IgD-negative memory B cell (primary cell): ENCODE measurements around the gene ADAMTSL1. TPM values are rescaled to one million over a fixed set of nuclear protein-coding genes. Genes with fewer than 3 reads are reported as not detected.

Experiments
- H3K27ac Mint-ChIP-seq, 3 donors: one replicate each; pipeline ENCODE4 v1.8.0; 2020 to 2022; ENCODE audit warnings: mild to moderate bottlenecking in 3 of 3, mixed read lengths in 3 of 3, moderate library complexity in 1 of 3
- H3K27me3 Mint-ChIP-seq: one replicate; pipeline ENCODE4 v1.8.0; 2021; ENCODE audit warnings: mixed read lengths
- H3K36me3 Mint-ChIP-seq: one replicate; pipeline ENCODE4 v1.8.0; 2020; ENCODE audit warnings: mild to moderate bottlenecking, mixed read lengths
- H3K4me1 Mint-ChIP-seq, 3 donors: one replicate each; pipeline ENCODE4 v1.8.0; 2020 to 2022; ENCODE audit warnings: mixed read lengths in 3 of 3, mild to moderate bottlenecking in 1 of 3
- H3K4me3 Mint-ChIP-seq, 4 donors: one replicate each; pipeline ENCODE4 v1.8.0; 2020 to 2022; ENCODE audit warnings: mild to moderate bottlenecking in 4 of 4, mixed read lengths in 4 of 4, moderate library complexity in 3 of 4
- H3K9me3 Mint-ChIP-seq, 3 donors: one replicate each; pipeline ENCODE4 v1.8.0; 2020 to 2021; ENCODE audit warnings: mixed read lengths in 3 of 3, mild to moderate bottlenecking in 1 of 3
- polyA plus RNA-seq: library from polyadenylated mRNA; unstranded; fragments of 300-500 nt; fragmentation: Illumina TruSeq; gene quantifications from one replicate; pipeline ENCODE4 v1.2.3, GENCODE V29; 2021

Gene ADAMTSL1
- polyA plus RNA-seq, 1 donor from 2014 or later, result not detected

DNA sequence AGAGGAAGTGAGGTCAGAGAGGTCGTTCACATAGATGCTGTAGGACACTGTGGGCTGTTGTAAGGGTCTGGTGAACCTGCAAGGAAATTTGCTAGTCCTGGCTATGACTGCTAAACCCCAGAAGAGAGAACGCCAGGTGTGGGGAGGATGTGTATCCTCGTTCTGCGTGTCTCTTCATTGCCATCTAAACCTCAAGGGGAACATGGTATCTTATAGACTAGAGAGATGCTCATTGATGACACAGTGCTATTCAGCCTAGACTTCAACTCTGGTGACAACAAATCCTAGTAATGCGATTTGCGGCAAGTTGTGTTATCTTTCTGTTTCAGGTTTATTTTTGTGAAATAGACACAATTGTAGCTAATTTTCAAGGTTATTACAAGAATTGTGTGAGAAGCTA is 140.2 kb downstream of the ADAMTSL1 start:
- Mint-ChIP-seq H3K9me3 (peaks cover 0 to 4% (median 0%) of the 10 kb centered on the region in 3 donors), H3K4me1 (no peaks in the 10 kb centered on the region), H3K27ac (peak overlapping the region in 1 of 3 donors; percentile 26), H3K4me3 (no peak overlapping the region), H3K27me3 (no peaks in the 10 kb centered on the region), H3K36me3 (no peaks in the 10 kb centered on the region)

DNA sequence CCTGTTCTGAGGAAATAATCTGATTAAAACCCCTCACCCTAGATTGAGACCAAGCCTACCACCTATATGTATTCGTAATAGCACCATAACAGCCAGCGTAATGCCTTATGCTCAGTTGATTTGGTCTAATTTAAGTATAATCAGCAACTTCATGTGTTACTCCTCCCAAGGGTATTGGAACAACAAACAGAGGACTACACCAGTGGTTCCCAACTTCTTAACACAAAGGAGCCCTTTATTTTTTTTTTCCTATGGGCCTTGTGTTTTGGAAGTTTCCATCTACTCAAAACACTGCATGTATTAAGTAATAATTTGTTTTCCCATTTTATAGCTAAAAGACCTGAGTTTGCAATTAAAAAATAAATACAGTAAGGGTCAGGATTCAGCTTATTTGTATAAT is 140.7 kb downstream of the ADAMTSL1 start:
- H3K4me3 Mint-ChIP-seq, result no peak overlapping the region

DNA sequence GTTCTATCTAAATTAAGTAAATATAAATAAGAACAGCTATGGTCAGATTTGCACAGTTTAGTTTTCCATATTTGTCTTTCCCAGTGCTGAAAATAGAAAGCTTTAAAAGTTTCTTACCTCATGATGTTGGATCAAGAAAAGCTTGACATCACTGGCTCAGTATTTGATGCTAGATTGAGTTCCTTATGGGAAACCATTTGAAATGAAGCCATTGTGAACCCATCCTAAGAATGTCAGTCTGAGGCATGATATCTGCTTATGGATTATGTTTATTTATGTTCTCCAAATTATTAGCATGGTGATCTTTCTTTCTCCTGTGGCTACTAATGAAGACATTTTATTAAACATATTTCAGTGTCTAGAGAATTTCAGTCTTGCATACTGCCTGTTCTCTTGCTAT is 143.0 kb downstream of the ADAMTSL1 start:
- Mint-ChIP-seq H3K36me3 (no peaks in the 10 kb centered on the region), H3K4me1 (peaks cover 0 to 4% (median 0%) of the 10 kb centered on the region in 3 donors)

More for the DNA sequence above, 140.7 kb downstream of the ADAMTSL1 start:
- Mint-ChIP-seq H3K4me1 (no peaks in the 10 kb centered on the region), H3K27ac (no peak overlapping the region), H3K36me3 (no peaks in the 10 kb centered on the region), H3K9me3 (peaks cover 0 to 4% (median 0%) of the 10 kb centered on the region in 3 donors), H3K27me3 (no peaks in the 10 kb centered on the region)

DNA sequence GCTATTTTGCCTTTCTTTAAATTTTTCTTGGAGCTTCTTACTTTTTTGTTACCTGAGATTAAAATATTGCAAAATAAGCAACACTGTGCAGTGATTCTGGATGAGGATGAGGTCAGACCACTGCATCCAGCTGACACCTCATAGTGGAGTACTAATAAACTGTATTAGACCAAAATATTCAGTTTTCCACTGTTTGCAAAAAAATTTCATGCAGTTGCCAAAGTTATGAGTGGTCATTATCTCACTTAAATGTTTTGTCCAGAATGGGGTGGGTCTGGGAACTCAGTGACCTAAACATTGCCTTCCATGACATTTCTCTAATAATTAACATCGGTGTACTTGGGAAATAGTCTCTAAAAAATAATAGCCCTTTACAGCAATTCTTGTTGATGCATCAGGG is 143.8 kb downstream of the ADAMTSL1 start:
- Mint-ChIP-seq H3K27me3 (peaks cover 1% of the 10 kb centered on the region), H3K27ac (no peak overlapping the region), H3K36me3 (no peaks in the 10 kb centered on the region), H3K9me3 (peaks cover 0 to 5% (median 0%) of the 10 kb centered on the region in 3 donors), H3K4me1 (peaks cover 0 to 4% (median 0%) of the 10 kb centered on the region in 3 donors), H3K4me3 (no peak overlapping the region)

More for the DNA sequence above, 143.0 kb downstream of the ADAMTSL1 start:
- Mint-ChIP-seq H3K9me3 (peaks cover 0 to 5% (median 0%) of the 10 kb centered on the region in 3 donors), H3K27me3 (peaks cover 1% of the 10 kb centered on the region), H3K4me3 (no peak overlapping the region), H3K27ac (no peak overlapping the region)

DNA sequence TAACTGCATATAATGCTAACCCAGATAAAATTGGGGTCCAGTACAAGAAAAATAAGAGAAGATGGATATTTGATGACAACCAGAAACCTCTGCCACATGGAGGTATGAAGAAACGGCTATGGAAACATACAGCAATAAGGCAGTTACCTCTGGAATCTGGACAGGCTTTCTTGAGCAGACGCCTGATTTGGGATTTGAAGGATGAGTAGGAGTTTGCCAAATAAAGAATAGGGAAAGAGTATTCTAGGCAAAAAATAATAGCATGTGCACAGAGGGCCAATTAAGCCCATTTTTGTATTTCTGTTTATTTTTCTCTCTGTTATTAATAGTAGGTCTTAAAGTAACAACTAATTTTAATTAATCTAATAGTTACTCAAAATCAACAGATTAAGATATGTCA is 144.9 kb downstream of the ADAMTSL1 start:
- H3K27ac Mint-ChIP-seq, result no peak overlapping the region

DNA sequence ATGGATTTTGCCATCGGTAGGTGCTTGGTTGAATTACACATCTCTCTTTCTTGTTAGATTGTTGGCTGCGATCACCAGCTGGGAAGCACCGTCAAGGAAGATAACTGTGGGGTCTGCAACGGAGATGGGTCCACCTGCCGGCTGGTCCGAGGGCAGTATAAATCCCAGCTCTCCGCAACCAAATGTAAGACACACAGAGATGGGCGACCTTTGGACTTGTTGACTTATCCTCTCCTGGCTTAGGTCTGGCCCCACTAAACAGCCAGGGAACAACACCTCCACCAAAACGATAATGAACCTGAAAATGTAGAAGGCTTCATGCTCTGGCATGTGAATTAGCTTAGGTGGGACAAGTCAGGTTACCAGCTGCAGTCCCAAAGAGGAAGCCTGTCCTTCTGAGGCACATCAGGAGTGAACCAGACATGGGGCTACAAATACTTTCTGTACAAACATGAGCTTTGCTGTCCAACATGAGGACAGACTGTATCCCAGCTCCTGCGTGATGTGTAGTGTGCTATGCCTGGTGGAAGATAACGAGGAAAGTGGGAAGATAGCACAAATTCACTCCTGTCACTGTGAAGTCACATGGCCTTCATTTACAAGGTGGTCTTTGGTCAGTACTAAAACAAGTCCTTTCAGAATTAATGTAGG is 148.4 kb downstream of the ADAMTSL1 start:
- peaks cover 0 to 4% (median 0%) of the 10 kb centered on the region in 3 donors for H3K9me3 Mint-ChIP-seq
- no peak overlapping the region for H3K27ac Mint-ChIP-seq
- H3K4me3 Mint-ChIP-seq, result no peak overlapping the region
- peaks cover 0 to 4% (median 0%) of the 10 kb centered on the region in 3 donors for H3K4me1 Mint-ChIP-seq
- peaks cover 1% of the 10 kb centered on the region for H3K27me3 Mint-ChIP-seq
- no peaks in the 10 kb centered on the region for H3K36me3 Mint-ChIP-seq

More for the DNA sequence above, 144.9 kb downstream of the ADAMTSL1 start:
- Mint-ChIP-seq H3K9me3 (peaks cover 0 to 6% (median 0%) of the 10 kb centered on the region in 3 donors), H3K4me1 (peaks cover 0 to 4% (median 0%) of the 10 kb centered on the region in 3 donors), H3K36me3 (no peaks in the 10 kb centered on the region), H3K27me3 (peaks cover 1% of the 10 kb centered on the region), H3K4me3 (no peak overlapping the region)

DNA sequence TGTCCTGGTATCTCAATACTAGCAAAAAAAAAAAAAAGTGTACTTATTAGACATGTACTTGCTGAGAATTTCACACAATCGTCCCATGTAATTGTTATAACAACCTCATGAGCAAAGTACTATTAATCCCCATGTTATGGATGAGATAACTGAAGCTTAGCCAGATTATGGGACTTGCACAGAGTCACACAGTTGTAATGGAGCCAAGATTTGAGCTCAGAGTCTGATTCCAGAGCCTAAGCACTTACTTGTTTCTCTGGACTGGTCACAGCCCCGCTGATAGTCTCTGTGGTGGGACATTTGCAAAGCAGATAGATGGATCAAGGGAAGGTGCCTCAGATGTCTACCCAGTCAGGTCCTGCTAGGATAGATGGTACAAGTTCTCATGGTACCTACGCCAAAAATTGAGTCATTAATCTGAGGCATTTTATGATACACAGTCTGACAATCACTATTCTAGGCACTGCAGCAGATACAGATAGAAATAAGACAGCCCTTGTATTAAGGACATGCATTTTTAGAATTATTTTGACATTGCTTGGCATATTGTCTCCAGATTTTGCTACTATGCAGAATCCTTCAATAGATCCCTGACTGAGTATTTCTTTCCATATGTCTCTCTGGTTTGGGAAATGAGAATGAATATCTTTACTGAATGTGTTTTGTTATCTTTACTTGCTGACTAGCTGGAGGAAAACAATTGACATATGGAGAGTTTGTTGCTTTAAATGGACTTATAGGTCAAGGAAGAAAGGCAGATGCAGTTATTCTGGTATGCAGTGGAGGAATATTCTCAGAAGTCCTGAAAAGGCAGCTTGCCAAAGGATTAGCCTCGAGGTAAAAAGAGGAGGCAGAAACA is 149.5 kb downstream of the ADAMTSL1 start:
- H3K36me3 Mint-ChIP-seq, result no peaks in the 10 kb centered on the region
- peaks cover 0 to 4% (median 0%) of the 10 kb centered on the region in 3 donors for H3K4me1 Mint-ChIP-seq
- H3K9me3 Mint-ChIP-seq, result peaks cover 0 to 4% (median 0%) of the 10 kb centered on the region in 3 donors
- H3K27me3 Mint-ChIP-seq, result peaks cover 1% of the 10 kb centered on the region
- no peak overlapping the region for H3K4me3 Mint-ChIP-seq
- H3K27ac Mint-ChIP-seq, result no peak overlapping the region

DNA sequence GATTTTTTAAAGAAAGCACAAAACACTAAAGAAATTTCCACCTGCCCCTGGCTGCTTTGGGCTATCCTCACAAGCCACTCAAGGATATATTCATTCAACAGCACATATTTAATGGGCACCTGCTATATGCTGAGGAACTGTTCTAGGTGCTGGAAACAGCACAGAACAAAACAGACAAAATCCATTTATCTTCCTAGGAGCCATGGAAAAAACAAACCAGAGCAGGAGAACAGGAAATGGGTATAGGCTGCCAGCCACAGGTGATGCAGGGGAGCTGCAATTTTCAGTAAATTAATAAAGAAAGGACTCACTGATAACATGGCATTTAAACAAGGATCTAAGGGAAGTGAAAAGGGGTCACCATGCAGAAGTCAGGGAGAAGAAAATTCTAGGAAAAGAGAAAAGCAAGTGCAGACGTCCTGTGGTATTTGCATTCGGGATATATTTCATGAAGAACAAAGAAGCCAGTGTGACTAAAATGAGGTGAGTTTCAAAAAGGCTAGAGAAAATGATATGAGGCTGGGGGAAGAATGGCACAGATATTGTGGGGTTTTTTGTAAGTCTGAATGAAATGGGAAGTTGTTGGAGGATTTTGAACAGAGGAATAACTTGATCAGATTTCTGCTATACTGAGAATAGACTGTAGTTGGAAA is 152.2 kb downstream of the ADAMTSL1 start:
- Mint-ChIP-seq H3K4me3 (no peak overlapping the region), H3K27me3 (peaks cover 1% of the 10 kb centered on the region), H3K36me3 (no peaks in the 10 kb centered on the region), H3K27ac (no peak overlapping the region), H3K4me1 (peaks cover 0 to 4% (median 0%) of the 10 kb centered on the region in 3 donors), H3K9me3 (peaks cover 0 to 4% (median 0%) of the 10 kb centered on the region in 3 donors)

DNA sequence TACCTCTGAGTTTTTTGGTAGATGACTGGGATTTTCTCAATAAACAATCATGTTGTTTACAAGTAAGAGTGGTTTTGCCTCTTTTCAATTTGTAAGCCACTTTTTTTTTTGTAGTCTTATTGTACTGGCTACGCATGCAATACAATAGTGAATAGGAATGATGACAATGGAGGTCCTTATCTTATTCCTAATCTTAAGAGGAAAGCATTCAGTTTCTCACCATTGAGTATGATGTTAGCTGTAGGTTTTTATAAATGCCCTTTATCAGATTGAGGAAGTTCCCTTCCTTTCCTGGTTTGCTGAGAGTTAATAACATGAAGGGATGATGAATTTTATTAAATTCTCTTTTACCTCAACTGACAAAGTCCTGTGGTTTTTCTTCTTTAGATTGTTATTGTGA is 155.2 kb downstream of the ADAMTSL1 start:
- H3K36me3 Mint-ChIP-seq, result no peaks in the 10 kb centered on the region
- H3K4me1 Mint-ChIP-seq, result no peaks in the 10 kb centered on the region
- H3K27me3 Mint-ChIP-seq, result no peaks in the 10 kb centered on the region
- no peak overlapping the region for H3K27ac Mint-ChIP-seq
- H3K4me3 Mint-ChIP-seq, result no peak overlapping the region
- no peaks in the 10 kb centered on the region for H3K9me3 Mint-ChIP-seq

DNA sequence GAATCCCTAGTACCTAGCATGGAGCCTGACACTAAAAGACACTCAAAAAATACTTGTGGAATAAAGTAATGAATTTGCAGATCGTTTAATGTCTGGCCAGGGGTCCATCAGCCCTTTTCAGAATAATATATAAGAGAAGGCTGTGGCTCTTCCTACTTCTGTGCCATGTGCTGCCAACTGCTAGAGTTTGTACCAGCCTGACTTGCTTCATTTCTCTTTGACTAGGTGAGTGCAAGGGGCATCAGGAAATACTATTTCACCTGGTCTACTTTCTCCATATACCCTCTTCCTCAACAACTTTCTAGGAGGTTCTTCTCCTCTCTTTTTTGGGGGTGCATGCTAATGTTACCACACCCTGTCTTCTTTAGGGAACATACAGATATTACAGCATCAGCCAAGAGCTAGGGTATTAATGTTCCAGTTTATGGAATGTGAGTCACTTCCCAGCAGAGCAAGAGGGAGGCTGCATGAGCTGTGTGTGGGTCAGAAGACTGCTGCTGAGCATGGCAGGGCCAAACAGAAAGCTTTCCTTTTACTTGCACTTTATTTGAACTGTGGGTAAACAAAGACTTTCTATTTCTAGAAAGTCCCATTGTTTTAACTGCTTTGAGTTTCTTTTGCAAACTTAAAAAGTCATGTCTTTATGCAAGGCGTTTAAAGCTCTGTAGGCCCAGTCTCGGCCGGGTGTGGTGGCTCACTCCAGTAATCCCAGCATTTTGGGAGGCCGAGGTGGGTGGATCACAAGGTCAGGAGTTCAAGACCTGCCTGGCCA is 158.9 kb downstream of the ADAMTSL1 start:
- Mint-ChIP-seq H3K9me3 (no peaks in the 10 kb centered on the region), H3K27ac (no peak overlapping the region), H3K4me1 (no peaks in the 10 kb centered on the region), H3K4me3 (no peak overlapping the region), H3K27me3 (no peaks in the 10 kb centered on the region), H3K36me3 (no peaks in the 10 kb centered on the region)

DNA sequence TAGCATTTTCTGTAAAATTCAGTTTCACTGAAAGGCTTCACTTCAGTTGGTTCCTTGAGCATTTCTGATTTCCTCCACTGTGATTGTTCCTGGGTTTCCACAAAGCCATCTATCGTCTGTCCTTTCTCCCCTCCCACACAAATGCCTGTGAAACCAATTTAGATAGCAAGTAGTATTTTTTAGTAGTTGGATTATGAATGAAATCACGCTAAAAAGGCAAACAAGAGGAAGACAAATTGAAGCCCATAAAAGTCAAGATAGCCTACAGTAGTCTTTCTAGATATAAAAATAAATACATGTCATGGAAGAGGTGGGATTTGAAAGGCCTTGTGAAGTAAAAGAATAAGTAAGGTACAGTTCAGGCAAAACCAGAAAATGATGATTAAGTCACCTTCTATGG is 162.8 kb downstream of the ADAMTSL1 start:
- Mint-ChIP-seq H3K36me3 (no peaks in the 10 kb centered on the region), H3K4me3 (no peak overlapping the region), H3K9me3 (peaks cover 0 to 10% (median 2%) of the 10 kb centered on the region in 3 donors), H3K4me1 (no peaks in the 10 kb centered on the region), H3K27me3 (no peaks in the 10 kb centered on the region), H3K27ac (no peak overlapping the region)

DNA sequence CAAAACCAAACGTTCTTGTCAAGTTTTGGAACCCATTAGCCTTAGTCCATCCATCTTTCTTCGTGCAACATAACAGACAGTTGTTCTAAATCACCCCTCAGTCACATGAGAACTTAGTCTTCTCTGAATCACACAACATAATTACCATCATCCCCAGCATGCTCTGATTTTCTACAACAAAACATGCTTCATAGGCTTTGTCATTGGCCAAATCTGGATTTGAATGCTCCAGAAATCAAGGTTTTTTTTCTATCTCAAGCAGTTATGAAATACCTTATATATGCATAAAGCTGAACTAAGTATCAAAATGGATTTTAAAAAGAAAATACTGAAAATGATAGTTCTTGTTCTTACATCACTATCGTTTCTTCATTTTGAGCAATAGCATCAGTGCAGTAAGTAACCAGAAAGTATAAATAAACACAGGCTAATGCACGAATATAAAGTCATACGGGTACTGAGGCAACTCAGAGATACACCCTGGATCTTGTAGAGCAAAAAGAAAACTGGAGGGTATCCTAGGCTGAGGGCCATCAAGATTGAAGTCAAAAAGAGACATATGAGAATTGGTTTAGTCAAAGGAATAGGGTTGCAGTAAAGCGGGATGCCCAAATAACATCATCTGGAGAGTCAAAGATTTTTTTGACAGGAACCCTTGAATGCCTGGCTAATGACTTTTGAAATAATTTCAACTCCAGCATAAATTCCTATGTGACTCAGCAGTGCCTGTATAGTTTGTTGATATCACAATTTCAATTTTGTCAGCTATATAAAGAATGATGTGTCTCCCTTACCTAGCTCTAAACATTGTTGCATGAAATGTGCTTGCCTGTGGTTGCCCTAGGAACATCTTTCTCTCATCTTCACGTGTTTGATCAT is 164.7 kb downstream of the ADAMTSL1 start:
- Mint-ChIP-seq H3K36me3 (no peaks in the 10 kb centered on the region), H3K4me3 (no peak overlapping the region), H3K4me1 (no peaks in the 10 kb centered on the region), H3K9me3 (peaks cover 0 to 10% (median 2%) of the 10 kb centered on the region in 3 donors), H3K27ac (no peak overlapping the region), H3K27me3 (no peaks in the 10 kb centered on the region)

DNA sequence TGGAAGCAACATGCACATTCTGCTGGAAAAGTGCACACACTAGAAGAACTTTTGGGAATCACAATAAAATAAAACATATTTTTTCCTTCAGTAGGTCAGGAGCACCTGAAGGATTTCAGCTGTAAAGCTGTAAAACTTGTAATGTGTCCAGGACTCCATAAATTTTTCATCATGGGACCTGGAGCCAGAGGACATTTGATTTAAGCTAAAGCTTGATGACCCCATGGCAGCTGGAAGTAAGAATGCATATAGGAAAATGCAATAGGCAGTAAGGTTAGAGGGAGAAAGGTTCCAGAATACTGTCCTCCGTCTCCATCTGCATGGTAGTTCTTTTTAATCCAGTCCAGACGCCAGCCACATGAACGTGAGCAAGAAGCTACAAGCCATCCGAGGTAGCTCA is 166.0 kb downstream of the ADAMTSL1 start:
- H3K4me3 Mint-ChIP-seq, result no peak overlapping the region
- H3K27ac Mint-ChIP-seq, result no peak overlapping the region
- no peaks in the 10 kb centered on the region for H3K4me1 Mint-ChIP-seq
- H3K27me3 Mint-ChIP-seq, result no peaks in the 10 kb centered on the region
- peaks cover 0 to 10% (median 2%) of the 10 kb centered on the region in 3 donors for H3K9me3 Mint-ChIP-seq
- no peaks in the 10 kb centered on the region for H3K36me3 Mint-ChIP-seq
